Fibroblast of the conjunctiva (primary cell): ENCODE results near the gene MIR17HG.
"Not testable (repeated sequence)": the region's sequence is repeated elsewhere in the genome, so short reads cannot be mapped to it uniquely, and the experiment has no call there.

Experiments used
- DNase-seq: peaks from one replicate; pipeline ENCODE4 v3.0.0-alpha.2; 2010; ENCODE audit warnings: low read depth

Gene MIR17HG

DNA sequence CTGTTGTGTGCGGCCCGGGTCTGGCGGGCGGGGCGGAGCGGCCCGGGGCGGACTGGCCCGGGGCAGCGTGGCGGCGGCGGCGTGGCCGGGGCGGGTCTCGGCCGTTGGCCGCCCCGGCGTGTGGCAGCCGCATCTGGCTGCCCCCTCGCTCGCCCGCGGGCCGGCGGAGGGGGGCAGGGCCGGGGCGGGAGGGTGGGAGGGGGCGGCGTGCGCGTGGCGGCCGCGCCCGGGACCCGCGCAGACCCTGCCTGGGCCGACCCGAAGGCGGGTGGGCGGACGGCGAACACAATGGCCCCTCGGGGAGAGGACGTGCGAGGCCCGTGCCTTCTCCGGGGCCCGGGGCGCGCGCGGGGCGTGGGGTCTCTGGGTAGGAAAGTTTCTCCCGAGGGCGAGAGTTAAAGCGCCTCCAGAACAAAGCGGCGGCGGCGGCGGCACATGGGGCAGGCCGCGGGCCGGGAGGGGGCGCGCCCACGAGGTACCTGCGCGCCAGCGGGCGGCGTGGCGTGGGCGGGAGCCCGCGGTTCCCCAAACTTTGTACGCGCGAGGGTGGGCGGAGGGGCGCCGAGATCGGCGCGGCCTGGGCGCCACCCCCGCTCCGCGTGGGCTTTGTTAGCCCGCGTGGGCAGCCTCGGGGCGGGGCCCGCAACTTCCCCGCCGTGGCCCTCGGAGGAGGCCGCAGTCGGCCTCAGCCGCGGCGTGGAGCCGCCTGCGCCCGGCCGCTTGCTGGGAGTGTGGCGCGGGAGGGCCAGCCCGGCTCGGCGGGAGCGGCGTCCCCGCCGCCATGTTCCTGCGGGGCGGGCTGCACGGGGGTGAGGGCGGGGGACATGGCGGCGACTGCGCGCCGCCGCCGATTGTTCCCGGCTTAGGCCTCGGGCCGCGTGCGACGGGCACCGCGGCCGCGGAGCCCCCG, 764 bp downstream of the MIR17HG start:
- no peak for DNase-seq

DNA sequence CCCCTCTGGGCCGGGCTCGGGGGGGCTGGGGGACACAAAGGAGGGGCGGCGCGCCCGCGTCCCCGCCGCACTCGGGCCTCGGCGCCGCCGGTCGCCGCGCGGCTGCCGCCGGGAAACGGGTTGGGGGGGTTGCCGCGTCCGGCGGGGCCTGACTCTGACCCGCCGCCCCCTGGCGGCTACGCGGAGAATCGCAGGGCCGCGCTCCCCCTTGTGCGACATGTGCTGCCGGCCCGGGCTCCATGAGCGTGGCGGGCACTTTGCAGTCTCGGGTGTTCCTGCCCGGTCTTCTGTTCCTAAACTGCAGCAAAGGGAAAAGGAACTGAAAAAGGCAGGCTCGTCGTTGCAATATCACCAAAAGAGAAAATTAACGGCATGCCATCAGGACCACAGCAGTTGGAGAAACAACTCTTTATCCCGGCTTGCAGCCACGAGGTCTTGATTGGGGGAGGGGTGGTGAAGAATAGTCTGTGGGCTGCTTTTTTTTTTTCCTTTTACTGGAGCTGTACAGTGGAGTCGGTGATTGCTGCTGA, 1.5 kb downstream of the MIR17HG start:
- DNase-seq = peak; percentile 62

DNA sequence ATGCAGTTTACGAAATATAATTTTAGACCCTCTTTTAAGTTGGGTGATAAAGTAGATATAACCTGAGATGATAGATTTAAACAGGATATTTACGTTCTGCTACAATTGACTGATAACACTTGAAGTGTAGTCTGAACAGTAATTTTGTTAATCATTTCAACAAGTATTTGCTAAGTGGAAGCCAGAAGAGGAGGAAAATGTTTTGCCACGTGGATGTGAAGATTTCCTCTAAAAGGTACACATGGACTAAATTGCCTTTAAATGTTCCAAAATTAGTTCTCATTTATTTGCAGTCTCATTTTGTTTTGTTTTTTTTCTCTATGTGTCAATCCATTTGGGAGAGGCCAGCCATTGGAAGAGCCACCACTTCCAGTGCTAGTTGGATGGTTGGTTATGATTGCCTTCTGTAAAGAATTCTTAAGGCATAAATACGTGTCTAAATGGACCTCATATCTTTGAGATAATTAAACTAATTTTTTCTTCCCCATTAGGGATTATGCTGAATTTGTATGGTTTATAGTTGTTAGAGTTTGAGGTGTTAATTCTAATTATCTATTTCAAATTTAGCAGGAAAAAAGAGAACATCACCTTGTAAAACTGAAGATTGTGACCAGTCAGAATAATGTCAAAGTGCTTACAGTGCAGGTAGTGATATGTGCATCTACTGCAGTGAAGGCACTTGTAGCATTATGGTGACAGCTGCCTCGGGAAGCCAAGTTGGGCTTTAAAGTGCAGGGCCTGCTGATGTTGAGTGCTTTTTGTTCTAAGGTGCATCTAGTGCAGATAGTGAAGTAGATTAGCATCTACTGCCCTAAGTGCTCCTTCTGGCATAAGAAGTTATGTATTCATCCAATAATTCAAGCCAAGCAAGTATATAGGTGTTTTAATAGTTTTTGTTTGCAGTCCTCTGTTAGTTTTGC, 2.8 kb downstream of the MIR17HG start:
- no peak for DNase-seq

DNA sequence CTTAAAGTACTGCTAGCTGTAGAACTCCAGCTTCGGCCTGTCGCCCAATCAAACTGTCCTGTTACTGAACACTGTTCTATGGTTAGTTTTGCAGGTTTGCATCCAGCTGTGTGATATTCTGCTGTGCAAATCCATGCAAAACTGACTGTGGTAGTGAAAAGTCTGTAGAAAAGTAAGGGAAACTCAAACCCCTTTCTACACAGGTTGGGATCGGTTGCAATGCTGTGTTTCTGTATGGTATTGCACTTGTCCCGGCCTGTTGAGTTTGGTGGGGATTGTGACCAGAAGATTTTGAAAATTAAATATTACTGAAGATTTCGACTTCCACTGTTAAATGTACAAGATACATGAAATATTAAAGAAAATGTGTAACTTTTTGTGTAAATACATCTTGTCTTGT, 3.6 kb downstream of the MIR17HG start:
- no peak for DNase-seq

DNA sequence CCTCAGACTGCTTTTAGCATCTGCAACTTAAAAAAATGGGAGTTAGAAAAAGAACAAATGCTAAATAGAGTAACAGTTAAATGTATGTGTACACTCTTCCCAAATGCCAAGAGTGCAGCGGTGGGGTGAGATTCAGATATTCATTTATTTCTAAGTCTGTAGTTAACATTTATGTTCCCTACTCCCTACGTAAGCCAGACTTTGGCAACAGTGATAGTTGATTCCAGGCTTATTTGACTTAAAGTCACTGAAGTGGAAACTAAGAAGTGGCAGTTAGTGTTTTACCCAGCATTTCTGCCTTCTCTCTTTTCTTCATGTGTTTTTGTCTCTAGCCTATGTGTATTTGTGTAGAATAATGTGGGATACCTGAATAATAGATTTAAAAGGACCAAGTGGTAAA, 4.5 kb downstream of the MIR17HG start:
- DNase-seq = no peak

DNA sequence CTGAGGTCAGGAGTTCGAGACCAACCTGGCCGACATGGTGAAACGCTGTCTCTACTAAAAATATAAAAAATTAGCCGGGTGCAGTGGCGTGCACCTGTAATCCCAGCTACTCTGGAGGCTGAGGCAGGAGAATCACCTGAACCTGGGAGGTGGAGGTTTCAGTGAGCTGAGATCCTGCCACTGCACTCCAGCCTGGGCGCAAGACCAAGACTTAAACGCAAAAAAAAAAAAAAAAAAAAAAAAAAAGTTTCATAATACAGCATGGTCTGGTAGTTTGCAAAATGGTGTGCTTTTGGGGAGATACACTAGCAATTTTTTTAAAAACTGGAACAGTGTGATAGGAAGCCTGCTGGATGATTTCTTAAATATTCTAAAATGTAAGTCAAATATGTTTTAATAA, 5.4 kb downstream of the MIR17HG start:
- not testable (repeated sequence) for DNase-seq

DNA sequence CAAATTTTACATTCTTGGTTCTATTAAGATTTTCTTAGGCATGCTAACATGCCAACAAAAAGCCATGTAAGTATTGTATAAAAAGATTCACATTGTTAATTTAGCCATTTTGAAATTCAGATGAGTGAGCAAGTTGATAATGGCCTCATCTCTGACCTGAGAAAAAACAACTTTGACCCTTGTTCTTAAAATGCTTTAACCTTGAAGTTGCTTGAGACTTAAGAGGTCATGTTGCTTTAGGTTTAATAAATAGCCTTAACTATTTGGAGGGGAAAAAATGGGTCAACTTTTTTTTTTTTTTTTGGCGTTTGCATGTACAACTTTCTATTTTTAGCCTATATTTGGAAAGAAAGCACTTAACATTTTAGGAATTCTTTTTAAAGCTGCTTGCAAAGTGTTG, 6.0 kb downstream of the MIR17HG start:
- no peak for DNase-seq

DNA sequence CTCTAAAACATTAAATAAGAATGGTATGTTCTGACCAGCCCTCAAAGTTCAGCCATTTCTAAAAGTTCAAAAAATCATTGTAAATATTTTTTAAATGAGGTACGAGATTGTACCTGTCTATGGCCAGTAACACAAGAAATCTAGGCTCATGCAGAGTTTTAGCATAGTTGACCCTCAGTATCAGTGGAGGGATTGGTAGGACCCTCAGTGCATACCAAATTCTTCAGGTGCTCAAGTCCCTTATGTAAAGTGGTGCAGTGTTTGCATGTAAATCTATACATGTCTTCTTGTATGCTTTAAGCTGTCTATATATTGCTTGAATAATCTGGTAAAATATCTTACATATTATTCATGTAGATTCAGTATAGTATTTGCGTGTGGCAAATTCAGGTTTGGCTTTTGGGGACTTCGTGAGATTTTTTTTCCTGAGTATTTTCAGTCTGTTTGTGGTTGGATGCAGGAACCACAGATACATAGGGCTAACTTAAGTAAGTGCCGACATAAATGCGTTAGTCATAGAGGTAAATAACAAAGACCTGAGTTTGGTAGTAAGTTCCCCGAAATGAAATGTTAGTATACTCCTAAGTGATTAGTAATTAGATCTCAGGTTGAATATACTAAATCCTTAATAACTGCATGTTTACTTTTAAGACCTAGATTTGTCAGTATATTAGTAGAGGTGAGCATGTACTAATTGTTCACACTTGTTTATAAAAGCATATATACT, 7.8 kb downstream of the MIR17HG start:
- no peak for DNase-seq

DNA sequence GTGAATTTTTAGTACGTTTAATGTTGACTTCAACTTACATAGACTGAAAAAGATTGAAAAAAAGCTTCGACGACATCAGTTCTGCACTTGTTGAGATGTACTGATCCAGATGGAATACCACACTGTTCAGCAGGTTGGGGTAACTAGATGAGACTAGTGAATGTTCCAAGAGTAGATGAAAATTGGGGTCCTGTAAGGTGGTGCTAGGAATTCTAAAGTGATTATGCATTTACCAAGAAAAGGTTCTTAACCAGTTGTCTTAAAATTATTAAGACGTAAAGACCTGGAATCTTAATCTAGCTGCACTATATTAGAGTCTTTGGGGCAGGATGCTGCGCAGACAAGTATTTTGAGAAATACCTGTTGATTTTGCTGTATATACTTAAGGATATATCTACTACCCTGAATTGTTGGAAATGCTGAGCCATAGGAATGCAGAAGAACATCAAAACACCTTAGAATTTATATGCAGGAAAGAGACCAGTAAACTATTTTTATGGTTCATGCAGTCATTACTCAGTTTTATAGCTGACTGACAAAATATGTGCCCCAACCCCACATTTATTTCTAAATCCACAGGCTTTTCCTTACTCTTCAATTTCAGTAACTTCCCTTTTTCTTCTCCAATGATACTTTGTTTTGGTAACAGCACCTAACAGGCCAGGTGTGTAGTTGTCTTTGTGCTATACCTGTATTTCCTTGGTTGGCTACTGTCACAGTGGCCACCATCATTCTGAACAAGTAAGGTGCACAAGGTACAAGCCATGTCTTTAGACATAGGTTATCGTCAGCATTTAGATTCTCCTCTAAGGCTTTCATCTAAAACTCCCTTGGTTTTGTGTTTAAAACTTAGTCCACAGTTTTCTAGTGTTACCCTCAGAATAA, 8.6 kb downstream of the MIR17HG start:
- DNase-seq = no peak

DNA sequence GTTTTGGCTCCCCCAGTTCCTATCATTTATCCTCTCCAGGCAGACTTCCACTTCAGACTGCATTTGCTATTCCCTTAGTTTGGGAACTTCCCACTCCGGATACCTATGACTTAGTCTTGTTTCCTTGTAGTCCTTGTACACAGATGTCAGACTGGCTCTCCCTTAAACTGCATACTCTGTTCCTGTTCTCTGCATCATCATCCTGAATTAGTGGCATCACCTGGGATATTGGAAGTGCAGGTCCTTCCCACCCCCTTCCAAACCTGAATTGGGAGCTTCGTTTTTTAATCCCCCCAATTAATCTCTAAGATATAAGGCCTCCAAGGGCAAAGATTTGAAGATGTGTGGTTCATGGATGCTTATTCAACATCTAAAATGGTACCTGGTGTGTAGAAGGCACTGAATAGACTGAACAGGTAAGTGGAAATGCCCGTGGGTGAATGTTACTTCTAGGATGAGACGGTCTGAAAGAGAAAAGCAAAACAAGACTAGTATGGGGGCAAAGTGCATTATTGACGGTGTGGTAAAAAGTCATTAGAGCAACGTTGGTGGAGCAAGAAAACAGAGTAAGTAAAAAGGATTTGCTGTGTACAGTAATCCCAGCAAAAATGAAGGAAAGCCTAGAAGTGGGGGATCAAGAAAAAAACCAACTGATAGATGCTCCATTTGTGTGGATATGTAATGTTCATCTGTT, 9.6 kb downstream of the MIR17HG start:
- no peak for DNase-seq

DNA sequence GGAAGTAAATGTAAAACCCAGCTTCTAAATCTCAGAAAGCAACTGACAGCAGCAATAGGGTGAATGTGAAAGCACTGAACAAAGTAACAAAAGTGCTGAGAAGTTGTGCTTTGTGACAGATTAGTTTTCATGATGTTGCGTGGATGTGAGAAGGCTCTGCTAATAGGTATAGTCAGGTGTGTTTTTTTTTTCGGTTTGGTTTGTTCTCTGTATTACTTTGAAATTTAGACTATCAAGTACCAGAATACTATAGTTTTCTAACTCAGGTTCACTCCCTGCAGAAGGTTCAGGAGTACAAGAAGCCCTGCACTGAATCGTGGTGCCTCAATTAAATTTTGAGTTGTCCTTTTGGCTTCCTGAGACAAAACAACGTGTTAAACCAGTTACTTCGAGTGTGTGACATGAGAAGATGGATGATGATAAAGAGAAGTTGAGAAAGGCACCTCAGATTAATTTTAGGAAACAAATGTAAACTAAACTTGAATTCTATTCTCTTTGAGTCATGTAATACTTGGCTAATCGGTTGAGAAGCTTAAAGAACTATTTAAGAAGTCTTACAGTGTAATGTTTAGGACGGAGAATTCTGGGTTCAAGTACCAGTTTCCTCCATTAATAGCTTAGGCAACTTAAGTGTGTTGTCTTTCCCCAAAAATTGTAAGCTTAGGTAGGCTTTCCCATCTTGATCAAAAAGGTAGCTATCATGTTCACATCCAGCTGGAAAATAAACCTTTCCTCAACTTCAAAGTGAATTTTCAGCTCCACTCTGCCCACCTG, 10.3 kb downstream of the MIR17HG start:
- no peak for DNase-seq

DNA sequence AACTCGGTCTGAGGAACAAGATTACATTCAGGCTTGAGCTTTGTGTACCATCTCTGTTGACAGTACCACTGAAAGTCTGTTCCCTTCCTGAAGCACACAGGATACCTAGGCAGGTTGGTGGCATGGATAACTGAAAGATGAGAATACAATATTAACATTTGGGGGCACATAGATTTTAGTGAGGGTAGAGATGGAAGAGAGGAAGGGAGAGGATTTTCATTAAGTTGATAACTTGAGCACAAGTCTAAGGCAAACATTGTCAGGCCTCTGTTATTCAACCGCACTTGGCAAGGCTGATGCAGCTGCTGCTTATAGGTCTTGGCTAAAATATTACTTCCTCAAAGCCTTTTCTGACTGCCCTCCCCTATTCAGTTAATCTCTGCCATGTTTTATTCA, 10.9 kb downstream of the MIR17HG start:
- DNase-seq = no peak

DNA sequence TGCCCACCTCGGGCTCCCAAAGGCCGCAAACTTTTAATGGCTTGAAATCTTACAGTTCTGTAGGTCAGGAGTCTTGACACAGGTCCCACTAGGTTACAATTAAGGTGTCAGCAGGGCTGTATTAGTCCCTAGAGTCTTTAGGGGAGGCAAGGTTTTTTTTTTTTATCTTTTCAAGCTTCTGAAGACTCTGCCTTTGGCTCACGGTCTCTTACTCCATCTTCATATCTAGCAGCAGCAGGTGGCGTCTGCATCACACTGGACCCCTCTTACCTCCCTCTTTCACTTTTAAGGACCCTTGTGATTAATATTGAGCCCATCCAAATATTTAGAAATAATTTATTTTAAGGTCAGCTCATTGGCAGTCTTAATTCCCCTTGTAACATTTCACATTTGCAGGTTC, 11.6 kb downstream of the MIR17HG start:
- no peak for DNase-seq

DNA sequence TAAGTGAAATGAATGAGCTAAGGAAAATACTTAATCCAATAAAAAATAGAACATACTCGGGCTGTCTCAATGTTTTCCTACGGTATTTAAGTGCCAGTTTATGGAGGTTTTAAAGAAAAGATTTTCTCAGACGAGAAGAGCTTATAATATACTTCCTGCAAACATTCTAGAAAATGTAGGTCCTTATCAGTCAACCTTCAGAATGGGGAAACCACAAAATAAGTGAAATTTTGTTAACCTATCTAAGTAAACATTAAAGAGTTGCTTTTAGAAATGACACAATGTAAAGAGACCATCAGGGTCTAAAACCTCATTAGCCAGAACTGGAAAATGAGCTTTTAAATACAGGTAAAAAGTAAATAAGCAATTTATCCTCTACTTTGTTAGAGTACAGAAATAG, 12.1 kb downstream of the MIR17HG start:
- no peak for DNase-seq

DNA sequence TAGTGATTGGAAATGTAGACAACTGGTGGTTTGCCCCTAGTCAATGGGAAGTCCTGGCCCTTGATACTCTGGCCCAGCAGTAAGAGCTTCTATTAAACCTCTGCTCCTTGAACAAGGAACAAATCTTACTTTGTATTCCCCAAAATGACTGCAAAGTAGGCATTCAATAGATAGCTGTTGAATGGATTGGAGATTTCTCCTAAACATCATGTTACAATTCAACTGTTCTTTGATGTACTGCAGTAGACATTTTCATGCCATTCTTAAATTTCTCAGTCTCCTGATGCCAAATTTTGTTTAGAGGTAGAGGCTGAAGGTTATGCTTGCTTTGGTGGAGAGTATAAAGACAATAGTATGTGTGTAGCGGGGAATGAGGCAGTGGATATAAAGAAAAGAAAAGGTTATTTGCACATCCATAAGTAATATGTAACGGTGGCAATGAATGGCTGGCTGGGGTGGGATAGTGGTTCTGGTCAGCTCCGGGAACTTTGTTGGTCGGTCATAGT, 12.8 kb downstream of the MIR17HG start:
- no peak for DNase-seq

DNA sequence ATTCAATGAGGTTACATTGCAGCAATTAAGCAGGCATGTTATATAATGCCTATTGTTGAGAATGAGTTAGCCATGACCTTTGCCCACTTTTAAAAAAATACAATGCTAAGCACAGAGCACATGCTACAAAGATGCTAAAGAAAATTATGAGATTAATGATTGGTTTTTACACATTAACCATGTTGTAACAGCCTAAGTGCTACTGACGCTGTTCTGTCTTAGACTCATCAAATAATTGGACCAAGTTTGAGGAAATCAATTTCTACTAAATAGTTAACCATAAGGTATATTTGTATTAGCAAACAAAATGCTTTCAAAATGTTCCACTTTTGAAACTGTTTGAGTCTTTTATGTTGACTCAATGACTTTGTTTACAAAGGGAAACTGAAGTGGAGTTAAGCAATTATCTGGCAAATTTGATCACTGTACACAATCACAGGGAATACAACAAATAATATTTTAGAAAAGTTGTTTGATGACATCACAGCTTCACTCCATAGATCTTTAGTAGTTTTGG, 14.3 kb downstream of the MIR17HG start:
- DNase-seq = no peak

DNA sequence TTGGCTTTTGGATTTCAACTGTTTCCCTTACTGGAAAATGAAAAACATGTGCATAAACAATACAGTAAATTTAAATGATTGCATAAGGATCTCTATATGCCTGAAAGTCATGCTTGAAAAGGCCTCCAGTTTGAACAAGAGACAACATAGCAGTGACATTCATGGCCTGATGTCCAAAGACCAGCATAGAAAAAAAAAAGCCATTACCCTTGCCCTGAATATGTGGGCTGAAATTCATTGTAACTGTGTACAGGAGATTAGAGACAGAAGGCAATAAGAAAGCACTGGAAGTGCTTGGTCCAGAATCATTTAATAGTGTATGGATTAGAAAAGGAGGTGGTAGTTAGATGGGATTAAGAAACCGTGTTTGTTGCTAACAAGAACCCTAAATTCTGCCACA, 15.4 kb downstream of the MIR17HG start:
- DNase-seq = no peak

DNA sequence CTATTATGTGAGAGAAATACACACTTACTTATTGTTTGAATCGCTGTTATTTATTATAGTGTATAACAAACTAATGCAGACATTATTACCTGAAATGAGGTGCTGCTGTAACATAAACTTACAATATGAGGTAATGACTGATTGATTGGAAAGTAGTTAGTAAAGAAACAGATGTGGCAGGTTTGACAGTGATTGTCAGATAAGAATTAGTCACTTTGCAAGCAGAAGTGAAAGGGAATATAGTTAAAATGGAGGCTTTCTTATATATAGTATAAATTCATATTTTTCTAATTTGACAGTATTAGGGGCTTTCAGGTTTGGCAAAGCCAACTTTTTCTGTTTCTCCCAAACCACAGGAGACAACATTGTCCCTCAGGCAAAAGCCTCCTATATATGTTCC, 20.6 kb downstream of the MIR17HG start:
- DNase-seq = no peak
